ENCODE data around the gene FBXW12. TPM values are rescaled to one million over a fixed set of nuclear protein-coding genes. Genes with fewer than 3 reads are reported as not detected.

FBXW12 gene
- total RNA-seq, 1 experiment from 2014 or later, result 2.0 TPM

DNA sequence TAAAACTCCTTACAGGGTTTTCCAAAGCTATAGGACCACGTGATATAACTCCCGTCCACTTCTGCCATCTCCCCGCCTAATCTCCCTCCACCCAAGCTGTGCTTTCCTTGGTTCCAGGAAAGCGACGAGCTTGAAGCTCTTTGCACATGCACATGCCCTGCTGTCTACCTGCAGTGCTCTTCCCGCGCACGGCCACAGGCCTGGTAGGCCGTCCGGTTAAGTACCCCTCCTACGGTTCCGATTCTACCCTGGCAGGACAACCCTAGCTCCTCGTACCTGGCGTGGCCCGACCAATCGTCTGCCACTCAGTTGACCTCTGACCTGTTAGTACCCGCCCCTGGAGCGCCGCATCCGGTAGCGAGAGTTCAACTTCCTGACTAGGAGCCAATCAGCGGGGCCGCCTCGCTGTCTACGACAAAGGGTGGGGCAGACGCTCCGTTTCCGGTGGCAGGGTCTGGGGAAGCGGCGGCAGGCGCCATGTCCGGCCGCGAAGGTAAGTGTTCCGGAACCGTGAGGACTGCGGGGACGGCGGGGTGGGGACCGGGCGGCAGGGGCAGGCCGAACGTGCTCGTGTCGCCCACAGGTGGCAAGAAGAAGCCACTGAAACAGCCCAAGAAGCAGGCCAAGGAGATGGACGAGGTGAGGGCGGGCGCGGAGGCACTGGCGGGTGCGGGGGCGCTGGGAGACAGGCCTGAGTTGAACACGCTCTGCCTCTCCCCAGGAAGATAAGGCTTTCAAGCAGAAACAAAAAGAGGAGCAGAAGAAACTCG, 68.0 kb downstream of the FBXW12 start, which contains the start of the genes CCDC51 and TMA7 (continued):
- TF ChIP-seq PRDM15 (CRISPR knock-in tag; IDR thresholded peaks at IDR 0.05) (no peak), KAT7 (CRISPR knock-in tag; IDR thresholded peaks at IDR 0.05; ENCODE audit: borderline replicate concordance) (peak; percentile 84; the same call in 1 of the 2 replicates), ZNF219 (CRISPR knock-in tag; IDR thresholded peaks at IDR 0.05; ENCODE audit: borderline replicate concordance) (no peak), MYBL2 (CRISPR knock-in tag; IDR thresholded peaks at IDR 0.05) (peak; percentile 85), ZSCAN18 (CRISPR knock-in tag; IDR thresholded peaks at IDR 0.05) (no peak), TCF7 (CRISPR knock-in tag; IDR thresholded peaks at IDR 0.05; ENCODE audit: low read depth) (no peak), ZNF121 (CRISPR knock-in tag; IDR thresholded peaks at IDR 0.05) (no peak), GRHL2 (CRISPR knock-in tag; IDR thresholded peaks at IDR 0.05; ENCODE audit: insufficient replicate concordance, severe bottlenecking) (no peak), ATF6 (CRISPR knock-in tag; IDR thresholded peaks at IDR 0.05) (no peak), PRRX2 (CRISPR knock-in tag; IDR thresholded peaks at IDR 0.05) (no peak), SP1 (CRISPR knock-in tag; conservative IDR thresholded peaks at IDR 0.05) (peak; percentile 95), FOXJ3 (CRISPR knock-in tag; IDR thresholded peaks at IDR 0.05; ENCODE audit: borderline replicate concordance) (no peak), ETV6 (CRISPR knock-in tag; IDR thresholded peaks at IDR 0.05) (no peak), ELF4 (CRISPR knock-in tag; IDR thresholded peaks at IDR 0.05; ENCODE audit: low read depth) (no peak), ATF1 (CRISPR knock-in tag; IDR thresholded peaks at IDR 0.05) (peak; percentile 92), FOXK1 (CRISPR knock-in tag; IDR thresholded peaks at IDR 0.05) (peak; percentile 96), ZNF425 (CRISPR knock-in tag; conservative IDR thresholded peaks at IDR 0.05) (no peak), SOX15 (CRISPR knock-in tag; IDR thresholded peaks at IDR 0.05) (no peak), ZNF396 (CRISPR knock-in tag; IDR thresholded peaks at IDR 0.05; ENCODE audit: borderline replicate concordance) (no peak), MXD4 (CRISPR knock-in tag; IDR thresholded peaks at IDR 0.05; ENCODE audit: borderline replicate concordance) (no peak), CDX4 (CRISPR knock-in tag; IDR thresholded peaks at IDR 0.05; ENCODE audit: borderline replicate concordance) (no peak), CREB1 (CRISPR knock-in tag; IDR thresholded peaks at IDR 0.05) (0 out of 2 replicates have a peak, but pooled peaks have one; percentile 61), IRF2 (CRISPR knock-in tag; IDR thresholded peaks at IDR 0.05; ENCODE audit: borderline replicate concordance, low read depth) (no peak), TEAD1 (CRISPR knock-in tag; IDR thresholded peaks at IDR 0.05) (peak; percentile 57; the same call in 1 of the 2 replicates)
- TF ChIP-seq, protein P1, sequence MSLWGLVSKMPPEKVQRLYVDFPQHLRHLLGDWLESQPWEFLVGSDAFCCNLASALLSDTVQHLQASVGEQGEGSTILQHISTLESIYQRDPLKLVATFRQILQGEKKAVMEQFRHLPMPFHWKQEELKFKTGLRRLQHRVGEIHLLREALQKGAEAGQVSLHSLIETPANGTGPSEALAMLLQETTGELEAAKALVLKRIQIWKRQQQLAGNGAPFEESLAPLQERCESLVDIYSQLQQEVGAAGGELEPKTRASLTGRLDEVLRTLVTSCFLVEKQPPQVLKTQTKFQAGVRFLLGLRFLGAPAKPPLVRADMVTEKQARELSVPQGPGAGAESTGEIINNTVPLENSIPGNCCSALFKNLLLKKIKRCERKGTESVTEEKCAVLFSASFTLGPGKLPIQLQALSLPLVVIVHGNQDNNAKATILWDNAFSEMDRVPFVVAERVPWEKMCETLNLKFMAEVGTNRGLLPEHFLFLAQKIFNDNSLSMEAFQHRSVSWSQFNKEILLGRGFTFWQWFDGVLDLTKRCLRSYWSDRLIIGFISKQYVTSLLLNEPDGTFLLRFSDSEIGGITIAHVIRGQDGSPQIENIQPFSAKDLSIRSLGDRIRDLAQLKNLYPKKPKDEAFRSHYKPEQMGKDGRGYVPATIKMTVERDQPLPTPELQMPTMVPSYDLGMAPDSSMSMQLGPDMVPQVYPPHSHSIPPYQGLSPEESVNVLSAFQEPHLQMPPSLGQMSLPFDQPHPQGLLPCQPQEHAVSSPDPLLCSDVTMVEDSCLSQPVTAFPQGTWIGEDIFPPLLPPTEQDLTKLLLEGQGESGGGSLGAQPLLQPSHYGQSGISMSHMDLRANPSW (CRISPR knock-in tag; conservative IDR thresholded peaks at IDR 0.05; ENCODE audit: low read depth), result no peak
